ENCODE data around the gene CBLC. TPM values are rescaled to one million over a fixed set of nuclear protein-coding genes. Genes with fewer than 3 reads are reported as not detected.

Gene CBLC
- total RNA-seq, 1 experiment from 2014 or later = 15.9 TPM

DNA sequence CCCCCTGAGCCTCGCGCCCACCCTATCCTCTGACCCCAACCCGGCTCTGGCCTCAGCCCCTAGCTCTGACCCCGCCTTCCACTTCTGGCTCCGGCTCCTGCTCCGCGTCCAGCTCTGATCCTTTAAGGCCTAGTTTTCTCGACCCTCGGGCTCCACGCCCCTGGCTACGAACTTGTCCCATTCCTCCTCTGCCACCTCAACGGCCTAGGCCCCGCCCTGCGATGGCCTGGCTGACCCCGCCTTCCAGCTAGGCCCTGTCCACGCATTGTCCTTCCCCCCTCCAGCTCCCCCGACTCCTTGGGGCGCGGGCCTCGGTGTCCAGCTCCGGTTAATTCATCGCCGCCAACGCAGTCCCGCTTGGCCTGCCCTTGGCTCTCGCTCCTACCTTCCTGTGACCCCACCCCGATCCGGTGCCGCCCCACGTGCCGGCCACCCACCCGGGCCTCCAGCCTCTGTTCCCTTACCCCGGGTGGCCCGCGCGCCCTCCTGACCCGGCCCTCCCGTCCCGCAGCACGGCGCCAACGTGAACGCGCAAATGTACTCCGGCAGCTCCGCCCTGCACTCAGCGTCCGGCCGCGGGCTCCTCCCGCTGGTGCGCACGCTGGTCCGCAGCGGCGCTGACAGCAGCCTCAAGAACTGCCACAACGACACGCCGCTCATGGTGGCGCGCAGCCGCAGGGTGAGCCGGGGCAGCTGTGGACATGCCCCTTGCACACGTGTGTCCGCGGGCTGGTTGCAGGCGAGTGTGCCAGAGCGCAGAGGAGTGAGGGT, 19.8 kb upstream of the CBLC start:
- Histone ChIP-seq H4K20me1 (ENCODE audit: control insufficient read depth, insufficient read depth, insufficient read length) (no peaks in the 10 kb centered on the region), H2AK5ac (ENCODE audit: insufficient read length, low read length) (no peak overlapping the region), H3K9ac (ENCODE audit: extremely low read depth, insufficient read length, low read length) (no peak overlapping the region), H2AFZ (ENCODE audit: low read length) (no peak overlapping the region), H2BK12ac (ENCODE audit: insufficient read length, low read depth, low read length) (no peak overlapping the region), H2BK5ac (ENCODE audit: insufficient read length, low read length) (no peak overlapping the region), H4K8ac (replicated peaks; ENCODE audit: insufficient read length, low read depth, low read length) (no peak overlapping the region), H2BK20ac (ENCODE audit: low read depth, low read length, poor library complexity, severe bottlenecking) (no peak overlapping the region), H3K23me2 (ENCODE audit: insufficient read length, low read depth, low read length, poor library complexity, severe bottlenecking) (peaks cover 23% of the 10 kb centered on the region), H3K27ac (ENCODE audit: insufficient read length, low read depth, low read length) (no peak overlapping the region), H3K18ac (ENCODE audit: insufficient read length, low read depth, low read length) (no peak overlapping the region), H3K14ac (ENCODE audit: insufficient read depth, low read length) (no peak overlapping the region), H3K4ac (ENCODE audit: low read depth, low read length) (no peak overlapping the region), H3K4me2 (ENCODE audit: insufficient read depth, insufficient read length, low read length) (peak overlapping the region; percentile 55), H3K4me1 (ENCODE audit: insufficient read depth, low read length) (no peaks in the 10 kb centered on the region), H2BK120ac (ENCODE audit: low read depth, low read length, poor library complexity, severe bottlenecking) (no peak overlapping the region), H3K9me3 (ENCODE audit: control insufficient read depth, low read depth, low read length) (no peaks in the 10 kb centered on the region), H3K79me2 (ENCODE audit: insufficient read depth, low read length) (no peaks in the 10 kb centered on the region), H3K27me3 (ENCODE audit: insufficient read depth, low read length) (peaks cover 30% of the 10 kb centered on the region), H3K23ac (ENCODE audit: insufficient read length, low read depth, low read length) (no peak overlapping the region), H3T11ph (ENCODE audit: low read length) (no peak overlapping the region), H3K56ac (ENCODE audit: insufficient read length, low read depth, low read length) (no peak overlapping the region), H4K5ac (ENCODE audit: insufficient read length, low read depth, low read length) (no peak overlapping the region), H3K79me1 (ENCODE audit: insufficient read depth, low read depth, low read length, poor library complexity, severe bottlenecking) (no peaks in the 10 kb centered on the region), H2BK15ac (ENCODE audit: low read depth, low read length) (no peak overlapping the region), H4K91ac (ENCODE audit: insufficient read length, low read depth, low read length) (no peak overlapping the region)
- no CpG with 5 or more reads among the region's 68 CpGs for WGBS (ENCODE audit: extremely low coverage, insufficient read length, low lambda C conversion rate)
- TF ChIP-seq CTCF (conservative IDR thresholded peaks at IDR 0.05) = peak; percentile 22; the same call in 2 of the 3 replicates
- peak overlapping the region; percentile 72 to 90 for H3K4me3 Mint-ChIP-seq
- no peaks in the 10 kb centered on the region; a peak in 1 of 5 replicates for H3K9me3 Mint-ChIP-seq
- peak; percentile 74 for DNase-seq
- H3K27ac Mint-ChIP-seq = no peak overlapping the region; a peak in 1 of 7 replicates
- H3K27me3 Mint-ChIP-seq (ENCODE audit: low read depth) = peaks cover 77% of the 10 kb centered on the region
- peaks cover 22 to 39% of the 10 kb centered on the region in 2 experiments for H3K4me1 Mint-ChIP-seq
- no peaks in the 10 kb centered on the region; a peak in 1 of 7 replicates for H3K36me3 Mint-ChIP-seq (ENCODE audit: insufficient read depth in 1 of 3, low read depth in 3 of 3)
